Thyroid gland (tissue), 4 donors: Measurements from ENCODE around the gene TCHP. TPM values are rescaled to one million over a fixed set of nuclear protein-coding genes. Genes with fewer than 3 reads are reported as not detected.
A peak's percentile ranks its signal among the peaks of the same experiment; 100 is the strongest.

Experiments used
- DNase-seq, 2 donors: peaks; one replicate each; pipeline ENCODE4 v3.0.0-alpha.2; 2019
- H3K27ac ChIP-seq, 3 donors: fragments of 200-600 bp; sonication (generic); 1 replicate in 2 of 3; 2 replicates in 1 of 3; pipeline ENCODE4 v1.5.1; 2016 to 2019; ENCODE audit warnings: mild to moderate bottlenecking in 1 of 3, moderate library complexity in 1 of 3
- H3K27me3 ChIP-seq: fragments of 200-600 bp; sonication (generic); one replicate; pipeline ENCODE4 v1.5.1; 2019
- H3K36me3 ChIP-seq, 2 donors: fragments of 200-600 bp; sonication (generic); one replicate each; pipeline ENCODE4 v1.5.1; 2016 to 2019
- H3K4me1 ChIP-seq, 2 donors: fragments of 200-600 bp; sonication (generic); one replicate each; pipeline ENCODE4 v1.5.1; 2017 to 2019
- H3K4me3 ChIP-seq, 3 donors: fragments of 200-600 bp; sonication (generic); replicated peaks in 1 of 3; 1 replicate in 2 of 3; 2 replicates in 1 of 3; pipeline ENCODE4 v1.5.1; 2016; ENCODE audit warnings: mild to moderate bottlenecking in 1 of 3
- H3K9me3 ChIP-seq: fragments of 200-600 bp; sonication (generic); one replicate; pipeline ENCODE4 v1.5.1; 2017
- CTCF ChIP-seq, 6 experiments: fragments of 200-600 bp in 3 of 6; fragments of 450-650 bp in 3 of 6; sonication (generic) in 3 of 6; IDR thresholded peaks; one replicate each; pipeline ENCODE4 v1.5.1; 2016 to 2019; ENCODE audit warnings: antibody characterized with exemption in 6 of 6, mild to moderate bottlenecking in 2 of 6, inconsistent platforms in 1 of 6, moderate library complexity in 1 of 6
- POLR2A ChIP-seq, 2 donors: fragments of 450-650 bp; IDR thresholded peaks; one replicate each; pipeline ENCODE4 v1.6.1; 2017; ENCODE audit warnings: antibody characterized with exemption in 2 of 2, mild to moderate bottlenecking in 2 of 2, moderate library complexity in 1 of 2
- WGBS, 2 donors: methylation state at CpG; one replicate each; pipeline ENCODE4 v1.1.5; 2017; 5-methylcytosine and 5-hydroxymethylcytosine counted together
- intact Hi-C: fragments of 100-400 bp; cut with DNase I; formaldehyde crosslinking; loops from one replicate; pipeline ENCODE4 v1.15.1; 2023
- total RNA-seq, 4 donors: library from RNA; depleted of rRNA; stranded (reverse); fragments of >200 nt; gene quantifications; one replicate each; pipeline ENCODE4 v1.2.3, GENCODE V29; 2016

The TCHP gene
- total RNA-seq, 4 donors from 2014 or later = 16.4 to 25.8 (median 24.3) TPM

GRCh38 chr12:109923481-109924245 lies 23.6 kb downstream of the TCHP start:
- 79 to 80% methylated on average over 16 to 17 of the region's 17 CpGs for WGBS, 2 donors
- no peak overlapping the region for H3K27ac ChIP-seq
- intact Hi-C loops = no loop called here
- no peaks in the 10 kb centered on the region for H3K9me3 ChIP-seq
- TF ChIP-seq POLR2A (IDR thresholded peaks at IDR 0.05) = no peak
- TF ChIP-seq CTCF (IDR thresholded peaks at IDR 0.05) = no peak
- peaks cover 8% of the 10 kb centered on the region in 2 donors for H3K36me3 ChIP-seq
- no peak overlapping the region for H3K4me3 ChIP-seq
- H3K4me1 ChIP-seq = no peaks in the 10 kb centered on the region
- no peak for DNase-seq
- no peaks in the 10 kb centered on the region for H3K27me3 ChIP-seq

- TF ChIP-seq CTCF (IDR thresholded peaks at IDR 0.05) (no peak), POLR2A (IDR thresholded peaks at IDR 0.05) (no peak)
- no peak overlapping the region for H3K4me3 ChIP-seq
- intact Hi-C loops = no loop called here
- H3K9me3 ChIP-seq = no peaks in the 10 kb centered on the region
- no peaks in the 10 kb centered on the region for H3K4me1 ChIP-seq
- H3K27ac ChIP-seq = no peak overlapping the region
- WGBS, 2 donors = 49 to 76% methylated on average over 18 to 20 of the region's 20 CpGs
- DNase-seq = peak; percentile 27 to 30
- H3K36me3 ChIP-seq = peaks cover 6 to 18% of the 10 kb centered on the region in 2 donors
- no peaks in the 10 kb centered on the region for H3K27me3 ChIP-seq
Observed at GRCh38 chr12:109925185-109925840, 25.2 kb downstream of the TCHP start.

GRCh38 chr12:109926016-109926415 lies 25.9 kb downstream of the TCHP start:
- Histone ChIP-seq H3K36me3 (peaks cover 11 to 21% of the 10 kb centered on the region in 2 donors), H3K4me1 (no peaks in the 10 kb centered on the region), H3K27me3 (no peaks in the 10 kb centered on the region), H3K27ac (no peak overlapping the region), H3K9me3 (no peaks in the 10 kb centered on the region), H3K4me3 (no peak overlapping the region)
- no peak for DNase-seq
- TF ChIP-seq POLR2A (IDR thresholded peaks at IDR 0.05) (no peak), CTCF (IDR thresholded peaks at IDR 0.05) (no peak)
- intact Hi-C loops = no loop called here
- WGBS, 2 donors = 83 to 89% methylated on average over 5 to 8 of the region's 8 CpGs

- DNase-seq = no peak
- H3K4me1 ChIP-seq = no peaks in the 10 kb centered on the region
- H3K36me3 ChIP-seq = peaks cover 17 to 27% of the 10 kb centered on the region in 2 donors
- no peak for TF ChIP-seq POLR2A (IDR thresholded peaks at IDR 0.05)
- TF ChIP-seq CTCF (IDR thresholded peaks at IDR 0.05) = no peak
- WGBS, 2 donors = 91 to 92% methylated on average over 8 to 9 of the region's 11 CpGs
- intact Hi-C loops = no loop called here
- H3K27ac ChIP-seq = no peak overlapping the region
- H3K27me3 ChIP-seq = no peaks in the 10 kb centered on the region
- H3K4me3 ChIP-seq = no peak overlapping the region
- no peaks in the 10 kb centered on the region for H3K9me3 ChIP-seq
Observed at GRCh38 chr12:109926488-109927210, 26.6 kb downstream of the TCHP start.
